HEK293 (cell line): ENCODE results near the gene ARPC5.

ENCODE experiments used
- CTCF ChIA-PET: fragments of 350-600 bp; formaldehyde crosslinking; extraction: SDS; loops from one replicate; lab custom pipeline; 2021; ENCODE audit warnings: antibody characterized with exemption; lab: Yijun Ruan, JAX
- POLR2A ChIA-PET: fragments of 300-600 bp; formaldehyde crosslinking; extraction: SDS; loops from one replicate; lab custom pipeline; 2020; ENCODE audit warnings: antibody characterized with exemption, inconsistent platforms; lab: Yijun Ruan, JAX
- H3K27ac ChIP-seq: fragments of 200-500 bp; sonication (Bioruptor generic); 2 replicates; pipeline ENCODE4 v1.5.1; 2014; ENCODE audit warnings: low read depth, low read length, control low read depth, inconsistent platforms; ENCODE audit errors: extremely low read depth
- H3K36me3 ChIP-seq, 2 experiments: fragments of 200-500 bp in 1 of 2; sonication (Bioruptor generic) in 1 of 2; 1 replicate in 1 of 2; 2 replicates in 1 of 2; pipeline ENCODE4 v1.5.1; 2014 to 2017; ENCODE audit warnings: inconsistent platforms in 2 of 2, low read length in 2 of 2; ENCODE audit not compliant: control insufficient read depth in 2 of 2, insufficient read depth in 1 of 2
- H3K4me1 ChIP-seq: fragments of 200-500 bp; sonication (Bioruptor generic); 2 replicates; pipeline ENCODE4 v1.5.1; 2014; ENCODE audit warnings: mild to moderate bottlenecking, low read length, inconsistent platforms; ENCODE audit not compliant: control insufficient read depth, insufficient read depth
- H3K4me3 ChIP-seq: 2 replicates; pipeline ENCODE4 v1.5.1; 2011; ENCODE audit warnings: low read depth, mild to moderate bottlenecking, control low read depth, low read length, moderate library complexity
- H3K9me3 ChIP-seq: fragments of 200-500 bp; sonication (Bioruptor generic); 2 replicates; pipeline ENCODE4 v1.5.1; 2014; ENCODE audit warnings: low read depth, low read length, inconsistent platforms; ENCODE audit not compliant: control insufficient read depth, insufficient read depth
- KLF1 ChIP-seq: fragments of 450-650 bp; formaldehyde crosslinking; IDR thresholded peaks from 2 replicates; pipeline ENCODE4 v1.5.1; 2016; ENCODE audit warnings: missing biosample characterization, missing genetic modification characterization
- KLF16 ChIP-seq: fragments of 450-650 bp; formaldehyde crosslinking; IDR thresholded peaks from 2 replicates; pipeline ENCODE4 v1.5.1; 2017; ENCODE audit warnings: missing biosample characterization, missing genetic modification characterization
- MZF1 ChIP-seq: fragments of 450-650 bp; formaldehyde crosslinking; IDR thresholded peaks from 2 replicates; pipeline ENCODE4 v1.5.1; 2017; ENCODE audit warnings: missing biosample characterization, missing genetic modification characterization, borderline replicate concordance
- PBX3 ChIP-seq: sonication (generic); formaldehyde crosslinking; IDR thresholded peaks from 2 replicates; pipeline ENCODE4 v1.8.1; 2022; ENCODE audit warnings: mild to moderate bottlenecking, moderate library complexity, missing genetic modification reagents
- ZBTB21 ChIP-seq: fragments of 450-650 bp; formaldehyde crosslinking; IDR thresholded peaks from 2 replicates; pipeline ENCODE4 v1.5.1; 2017; ENCODE audit warnings: missing biosample characterization, missing genetic modification characterization
- ZFP69B ChIP-seq: fragments of 450-650 bp; formaldehyde crosslinking; IDR thresholded peaks from 2 replicates; pipeline ENCODE4 v1.5.1; 2016; ENCODE audit warnings: missing biosample characterization, missing genetic modification characterization
- ZNF10 ChIP-seq: fragments of 450-650 bp; formaldehyde crosslinking; IDR thresholded peaks from 2 replicates; pipeline ENCODE4 v1.5.1; 2017; ENCODE audit warnings: missing biosample characterization, missing genetic modification characterization
- ZNF140 ChIP-seq: fragments of 450-650 bp; formaldehyde crosslinking; IDR thresholded peaks from 2 replicates; pipeline ENCODE4 v1.5.1; 2016; ENCODE audit warnings: missing biosample characterization, missing genetic modification characterization
- ZNF266 ChIP-seq: fragments of 450-650 bp; formaldehyde crosslinking; IDR thresholded peaks from 2 replicates; pipeline ENCODE4 v1.5.1; 2016; ENCODE audit warnings: missing biosample characterization, missing genetic modification characterization, low read depth
- ZNF341 ChIP-seq: fragments of 450-650 bp; formaldehyde crosslinking; IDR thresholded peaks from 2 replicates; pipeline ENCODE4; 2016; ENCODE audit warnings: low read depth, missing biosample characterization, missing genetic modification characterization
- ZNF350 ChIP-seq: fragments of 450-650 bp; formaldehyde crosslinking; IDR thresholded peaks from 2 replicates; pipeline ENCODE4 v1.5.0; 2017; ENCODE audit warnings: missing biosample characterization, mild to moderate bottlenecking, missing genetic modification characterization
- ZNF48 ChIP-seq: fragments of 450-650 bp; formaldehyde crosslinking; IDR thresholded peaks from 2 replicates; pipeline ENCODE4 v1.5.1; 2016; ENCODE audit warnings: missing biosample characterization, missing genetic modification characterization
- ZNF514 ChIP-seq: fragments of 450-650 bp; formaldehyde crosslinking; IDR thresholded peaks from 2 replicates; pipeline ENCODE4 v1.5.1; 2016; ENCODE audit warnings: missing biosample characterization, missing genetic modification characterization
- ZNF521 ChIP-seq: fragments of 450-650 bp; formaldehyde crosslinking; IDR thresholded peaks from 2 replicates; pipeline ENCODE4 v1.5.1; 2017; ENCODE audit warnings: missing biosample characterization, mild to moderate bottlenecking, missing genetic modification characterization
- ZNF585B ChIP-seq: fragments of 450-650 bp; formaldehyde crosslinking; IDR thresholded peaks from 2 replicates; pipeline ENCODE4 v1.5.1; 2016; ENCODE audit warnings: missing biosample characterization, missing genetic modification characterization
- ZNF626 ChIP-seq: fragments of 450-650 bp; sonication (Bioruptor Pico); formaldehyde crosslinking; IDR thresholded peaks from 2 replicates; pipeline ENCODE4 v1.5.1; 2018; ENCODE audit warnings: missing biosample characterization, missing genetic modification characterization, inconsistent platforms
- ZNF654 ChIP-seq: fragments of 450-650 bp; formaldehyde crosslinking; IDR thresholded peaks from 2 replicates; pipeline ENCODE4 v1.5.1; 2016; ENCODE audit warnings: low read depth, missing biosample characterization, missing genetic modification characterization
- ZNF843 ChIP-seq: fragments of 450-650 bp; formaldehyde crosslinking; IDR thresholded peaks from 2 replicates; pipeline ENCODE4 v1.5.1; 2016; ENCODE audit warnings: missing biosample characterization, missing genetic modification characterization
- TF ChIP-seq, protein P1 (sequence below): fragments of 450-650 bp; formaldehyde crosslinking; IDR thresholded peaks from 2 replicates; pipeline ENCODE4 v1.5.1; 2017; ENCODE audit warnings: missing biosample characterization, missing genetic modification characterization
- TF ChIP-seq, protein P2 (sequence below): fragments of 450-650 bp; formaldehyde crosslinking; IDR thresholded peaks from 2 replicates; pipeline ENCODE4 v1.5.1; 2017; ENCODE audit warnings: missing biosample characterization, missing genetic modification characterization
- TF ChIP-seq, protein P3 (sequence below): fragments of 450-650 bp; formaldehyde crosslinking; IDR thresholded peaks from 2 replicates; pipeline ENCODE4 v1.5.1; 2016; ENCODE audit warnings: missing biosample characterization, missing genetic modification characterization
- TF ChIP-seq, protein P4 (sequence below): fragments of 450-650 bp; formaldehyde crosslinking; conservative IDR thresholded peaks from 2 replicates; pipeline ENCODE4 v1.5.1; 2016; ENCODE audit warnings: low read depth, missing biosample characterization, missing genetic modification characterization
- TF ChIP-seq, protein P5 (sequence below): fragments of 450-650 bp; formaldehyde crosslinking; IDR thresholded peaks from 2 replicates; pipeline ENCODE4 v1.5.1; 2017; ENCODE audit warnings: missing biosample characterization, missing genetic modification characterization

Gene ARPC5

GRCh38 chr1:183595537-183595936 is 40.0 kb downstream of the ARPC5 start:
- Histone ChIP-seq H3K4me1 (no peaks in the 10 kb centered on the region), H3K9me3 (no peaks in the 10 kb centered on the region), H3K36me3 (no peaks in the 10 kb centered on the region), H3K27ac (no peak overlapping the region), H3K4me3 (no peak overlapping the region)
- TF ChIP-seq, protein P1, sequence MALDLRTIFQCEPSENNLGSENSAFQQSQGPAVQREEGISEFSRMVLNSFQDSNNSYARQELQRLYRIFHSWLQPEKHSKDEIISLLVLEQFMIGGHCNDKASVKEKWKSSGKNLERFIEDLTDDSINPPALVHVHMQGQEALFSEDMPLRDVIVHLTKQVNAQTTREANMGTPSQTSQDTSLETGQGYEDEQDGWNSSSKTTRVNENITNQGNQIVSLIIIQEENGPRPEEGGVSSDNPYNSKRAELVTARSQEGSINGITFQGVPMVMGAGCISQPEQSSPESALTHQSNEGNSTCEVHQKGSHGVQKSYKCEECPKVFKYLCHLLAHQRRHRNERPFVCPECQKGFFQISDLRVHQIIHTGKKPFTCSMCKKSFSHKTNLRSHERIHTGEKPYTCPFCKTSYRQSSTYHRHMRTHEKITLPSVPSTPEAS (tag by site-specific recombination), result no peak
- no peak for TF ChIP-seq ZNF350 (tag by site-specific recombination)
- peak; percentile 99 for TF ChIP-seq ZNF10 (tag by site-specific recombination)
- CTCF ChIA-PET, result no interaction called here
- POLR2A ChIA-PET, result no interaction called here

GRCh38 chr1:183593356-183593755 is 42.2 kb downstream of the ARPC5 start:
- no peak overlapping the region for H3K27ac ChIP-seq
- H3K9me3 ChIP-seq, result no peaks in the 10 kb centered on the region
- no peak overlapping the region for H3K4me3 ChIP-seq
- TF ChIP-seq, protein P2, sequence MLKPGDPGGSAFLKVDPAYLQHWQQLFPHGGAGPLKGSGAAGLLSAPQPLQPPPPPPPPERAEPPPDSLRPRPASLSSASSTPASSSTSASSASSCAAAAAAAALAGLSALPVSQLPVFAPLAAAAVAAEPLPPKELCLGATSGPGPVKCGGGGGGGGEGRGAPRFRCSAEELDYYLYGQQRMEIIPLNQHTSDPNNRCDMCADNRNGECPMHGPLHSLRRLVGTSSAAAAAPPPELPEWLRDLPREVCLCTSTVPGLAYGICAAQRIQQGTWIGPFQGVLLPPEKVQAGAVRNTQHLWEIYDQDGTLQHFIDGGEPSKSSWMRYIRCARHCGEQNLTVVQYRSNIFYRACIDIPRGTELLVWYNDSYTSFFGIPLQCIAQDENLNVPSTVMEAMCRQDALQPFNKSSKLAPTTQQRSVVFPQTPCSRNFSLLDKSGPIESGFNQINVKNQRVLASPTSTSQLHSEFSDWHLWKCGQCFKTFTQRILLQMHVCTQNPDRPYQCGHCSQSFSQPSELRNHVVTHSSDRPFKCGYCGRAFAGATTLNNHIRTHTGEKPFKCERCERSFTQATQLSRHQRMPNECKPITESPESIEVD, result no peak
- TF ChIP-seq, protein P3, sequence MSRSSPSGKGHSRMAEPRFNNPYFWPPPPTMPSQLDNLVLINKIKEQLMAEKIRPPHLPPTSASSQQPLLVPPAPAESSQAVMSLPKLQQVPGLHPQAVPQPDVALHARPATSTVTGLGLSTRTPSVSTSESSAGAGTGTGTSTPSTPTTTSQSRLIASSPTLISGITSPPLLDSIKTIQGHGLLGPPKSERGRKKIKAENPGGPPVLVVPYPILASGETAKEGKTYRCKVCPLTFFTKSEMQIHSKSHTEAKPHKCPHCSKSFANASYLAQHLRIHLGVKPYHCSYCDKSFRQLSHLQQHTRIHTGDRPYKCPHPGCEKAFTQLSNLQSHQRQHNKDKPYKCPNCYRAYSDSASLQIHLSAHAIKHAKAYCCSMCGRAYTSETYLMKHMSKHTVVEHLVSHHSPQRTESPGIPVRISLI (tag by site-specific recombination), result no peak
- no peak for TF ChIP-seq ZNF514 (tag by site-specific recombination)
- no peak for TF ChIP-seq KLF1
- no peak for TF ChIP-seq ZFP69B (tag by site-specific recombination)
- TF ChIP-seq PBX3, result no peak
- TF ChIP-seq ZNF585B (tag by site-specific recombination), result no peak
- no peak for TF ChIP-seq ZBTB21
- TF ChIP-seq ZNF140, result no peak
- no peak for TF ChIP-seq ZNF843 (tag by site-specific recombination)
- TF ChIP-seq ZNF48 (tag by site-specific recombination), result no peak
- TF ChIP-seq ZNF341 (tag by site-specific recombination), result no peak
- TF ChIP-seq ZNF266 (tag by site-specific recombination), result no peak
- no peak for TF ChIP-seq ZNF626 (tag by site-specific recombination)
- TF ChIP-seq ZNF521 (tag by site-specific recombination), result no peak
- TF ChIP-seq ZNF654 (tag by site-specific recombination), result no peak
- TF ChIP-seq, protein P4, sequence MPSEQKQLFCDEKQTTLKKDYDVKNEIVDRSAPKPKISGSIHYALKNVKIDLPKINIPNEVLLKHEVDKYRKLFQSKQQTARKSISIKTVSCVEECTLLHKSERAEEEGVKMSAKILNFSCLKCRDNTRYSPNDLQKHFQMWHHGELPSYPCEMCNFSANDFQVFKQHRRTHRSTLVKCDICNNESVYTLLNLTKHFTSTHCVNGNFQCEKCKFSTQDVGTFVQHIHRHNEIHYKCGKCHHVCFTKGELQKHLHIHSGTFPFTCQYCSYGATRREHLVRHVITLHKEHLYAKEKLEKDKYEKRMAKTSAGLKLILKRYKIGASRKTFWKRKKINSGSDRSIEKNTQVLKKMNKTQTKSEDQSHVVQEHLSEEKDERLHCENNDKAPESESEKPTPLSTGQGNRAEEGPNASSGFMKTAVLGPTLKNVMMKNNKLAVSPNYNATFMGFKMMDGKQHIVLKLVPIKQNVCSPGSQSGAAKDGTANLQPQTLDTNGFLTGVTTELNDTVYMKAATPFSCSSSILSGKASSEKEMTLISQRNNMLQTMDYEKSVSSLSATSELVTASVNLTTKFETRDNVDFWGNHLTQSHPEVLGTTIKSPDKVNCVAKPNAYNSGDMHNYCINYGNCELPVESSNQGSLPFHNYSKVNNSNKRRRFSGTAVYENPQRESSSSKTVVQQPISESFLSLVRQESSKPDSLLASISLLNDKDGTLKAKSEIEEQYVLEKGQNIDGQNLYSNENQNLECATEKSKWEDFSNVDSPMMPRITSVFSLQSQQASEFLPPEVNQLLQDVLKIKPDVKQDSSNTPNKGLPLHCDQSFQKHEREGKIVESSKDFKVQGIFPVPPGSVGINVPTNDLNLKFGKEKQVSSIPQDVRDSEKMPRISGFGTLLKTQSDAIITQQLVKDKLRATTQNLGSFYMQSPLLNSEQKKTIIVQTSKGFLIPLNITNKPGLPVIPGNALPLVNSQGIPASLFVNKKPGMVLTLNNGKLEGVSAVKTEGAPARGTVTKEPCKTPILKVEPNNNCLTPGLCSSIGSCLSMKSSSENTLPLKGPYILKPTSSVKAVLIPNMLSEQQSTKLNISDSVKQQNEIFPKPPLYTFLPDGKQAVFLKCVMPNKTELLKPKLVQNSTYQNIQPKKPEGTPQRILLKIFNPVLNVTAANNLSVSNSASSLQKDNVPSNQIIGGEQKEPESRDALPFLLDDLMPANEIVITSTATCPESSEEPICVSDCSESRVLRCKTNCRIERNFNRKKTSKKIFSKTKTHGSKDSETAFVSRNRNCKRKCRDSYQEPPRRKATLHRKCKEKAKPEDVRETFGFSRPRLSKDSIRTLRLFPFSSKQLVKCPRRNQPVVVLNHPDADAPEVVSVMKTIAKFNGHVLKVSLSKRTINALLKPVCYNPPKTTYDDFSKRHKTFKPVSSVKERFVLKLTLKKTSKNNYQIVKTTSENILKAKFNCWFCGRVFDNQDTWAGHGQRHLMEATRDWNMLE, result no peak
- no peak for TF ChIP-seq KLF16 (tag by site-specific recombination)
- no peak for TF ChIP-seq MZF1 (tag by site-specific recombination)
- TF ChIP-seq, protein P5, sequence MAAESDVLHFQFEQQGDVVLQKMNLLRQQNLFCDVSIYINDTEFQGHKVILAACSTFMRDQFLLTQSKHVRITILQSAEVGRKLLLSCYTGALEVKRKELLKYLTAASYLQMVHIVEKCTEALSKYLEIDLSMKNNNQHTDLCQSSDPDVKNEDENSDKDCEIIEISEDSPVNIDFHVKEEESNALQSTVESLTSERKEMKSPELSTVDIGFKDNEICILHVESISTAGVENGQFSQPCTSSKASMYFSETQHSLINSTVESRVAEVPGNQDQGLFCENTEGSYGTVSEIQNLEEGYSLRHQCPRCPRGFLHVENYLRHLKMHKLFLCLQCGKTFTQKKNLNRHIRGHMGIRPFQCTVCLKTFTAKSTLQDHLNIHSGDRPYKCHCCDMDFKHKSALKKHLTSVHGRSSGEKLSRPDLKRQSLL (tag by site-specific recombination), result no peak
- TF ChIP-seq, all 188 proteins: peak for 0
- ChIA-PET CTCF (interaction anchor here (0.6 kb wide), 1 partner anchor 26 kb away, joined by 4 read pairs; no protein-coding TSS in a partner anchor), POLR2A (no interaction called here)
- Histone ChIP-seq H3K36me3 (no peaks in the 10 kb centered on the region), H3K4me1 (no peaks in the 10 kb centered on the region)
